ENCODE results near the gene ACTR10.

The ACTR10 gene

GRCh38 chr14:58177125-58177524 is 22.8 kb upstream of the ACTR10 start:
- TF ChIP-seq FOXM1 (IDR thresholded peaks at IDR 0.05; ENCODE audit: borderline replicate concordance, low read depth) (no peak), TCF12 (IDR thresholded peaks at IDR 0.05; ENCODE audit: low read depth) (no peak), YY1 (IDR thresholded peaks at IDR 0.05; ENCODE audit: low read depth) (no peak), USF1 (IDR thresholded peaks at IDR 0.05) (no peak), MAX (IDR thresholded peaks at IDR 0.05) (no peak), RAD21 (IDR thresholded peaks at IDR 0.05; ENCODE audit: low read depth) (no peak), TAF1 (IDR thresholded peaks at IDR 0.05; ENCODE audit: low read depth) (no peak), ZBTB7A (IDR thresholded peaks at IDR 0.05; ENCODE audit: low read depth) (no peak), EP300 (IDR thresholded peaks at IDR 0.05; ENCODE audit: borderline replicate concordance) (no peak), CEBPB (IDR thresholded peaks at IDR 0.05) (no peak), NFIC (IDR thresholded peaks at IDR 0.05) (no peak), CREB1 (IDR thresholded peaks at IDR 0.05; ENCODE audit: low read depth) (no peak), TEAD4 (IDR thresholded peaks at IDR 0.05) (no peak), EGR1 (IDR thresholded peaks at IDR 0.05) (no peak)

GRCh38 chr14:58189176-58189575 is 10.8 kb upstream of the ACTR10 start:
- TF ChIP-seq TCF12 (IDR thresholded peaks at IDR 0.05; ENCODE audit: low read depth) = no peak
- no peak for TF ChIP-seq CREB1 (IDR thresholded peaks at IDR 0.05; ENCODE audit: low read depth)
- TF ChIP-seq CEBPB (IDR thresholded peaks at IDR 0.05) = no peak
- no peak for TF ChIP-seq TEAD4 (IDR thresholded peaks at IDR 0.05)
- no peak for TF ChIP-seq REST (IDR thresholded peaks at IDR 0.05; ENCODE audit: low read depth)
- TF ChIP-seq YY1 (IDR thresholded peaks at IDR 0.05; ENCODE audit: low read depth) = no peak
- TF ChIP-seq TAF1 (IDR thresholded peaks at IDR 0.05; ENCODE audit: low read depth) = no peak
- no peak for TF ChIP-seq USF1 (IDR thresholded peaks at IDR 0.05)

GRCh38 chr14:58191763-58192601 is 8.0 kb upstream of the ACTR10 start:
- TF ChIP-seq FOXM1 (IDR thresholded peaks at IDR 0.05; ENCODE audit: borderline replicate concordance, low read depth) (no peak), YY1 (IDR thresholded peaks at IDR 0.05; ENCODE audit: low read depth) (no peak)

- no peak for TF ChIP-seq MAX (IDR thresholded peaks at IDR 0.05)
- no peak for TF ChIP-seq TCF12 (IDR thresholded peaks at IDR 0.05; ENCODE audit: low read depth)
- no peak for TF ChIP-seq TEAD4 (IDR thresholded peaks at IDR 0.05)
- no peak for TF ChIP-seq CREB1 (IDR thresholded peaks at IDR 0.05; ENCODE audit: low read depth)
- no peak for TF ChIP-seq CEBPB (IDR thresholded peaks at IDR 0.05)
- TF ChIP-seq EGR1 (IDR thresholded peaks at IDR 0.05) = no peak
- no peak for TF ChIP-seq TAF1 (IDR thresholded peaks at IDR 0.05; ENCODE audit: low read depth)
- TF ChIP-seq EP300 (IDR thresholded peaks at IDR 0.05; ENCODE audit: borderline replicate concordance) = no peak
- TF ChIP-seq USF1 (IDR thresholded peaks at IDR 0.05) = no peak
- no peak for TF ChIP-seq REST (IDR thresholded peaks at IDR 0.05; ENCODE audit: low read depth)
- TF ChIP-seq NFIC (IDR thresholded peaks at IDR 0.05) = no peak
- TF ChIP-seq FOXM1 (IDR thresholded peaks at IDR 0.05; ENCODE audit: borderline replicate concordance, low read depth) = no peak
- no peak for TF ChIP-seq ZBTB7A (IDR thresholded peaks at IDR 0.05; ENCODE audit: low read depth)
- no peak for TF ChIP-seq RAD21 (IDR thresholded peaks at IDR 0.05; ENCODE audit: low read depth)
- TF ChIP-seq YY1 (IDR thresholded peaks at IDR 0.05; ENCODE audit: low read depth) = no peak
Measured at GRCh38 chr14:58193542-58193941, 6.4 kb upstream of the ACTR10 start.

GRCh38 chr14:58196198-58196597 is 3.8 kb upstream of the ACTR10 start:
- no peak for TF ChIP-seq REST (IDR thresholded peaks at IDR 0.05; ENCODE audit: low read depth)
- no peak for TF ChIP-seq TEAD4 (IDR thresholded peaks at IDR 0.05)
- no peak for TF ChIP-seq CEBPB (IDR thresholded peaks at IDR 0.05)
- no peak for TF ChIP-seq CREB1 (IDR thresholded peaks at IDR 0.05; ENCODE audit: low read depth)
- TF ChIP-seq EP300 (IDR thresholded peaks at IDR 0.05; ENCODE audit: borderline replicate concordance) = no peak
- no peak for TF ChIP-seq USF1 (IDR thresholded peaks at IDR 0.05)
- TF ChIP-seq ZBTB7A (IDR thresholded peaks at IDR 0.05; ENCODE audit: low read depth) = no peak
- no peak for TF ChIP-seq NFIC (IDR thresholded peaks at IDR 0.05)
- TF ChIP-seq EGR1 (IDR thresholded peaks at IDR 0.05) = no peak
- TF ChIP-seq FOXM1 (IDR thresholded peaks at IDR 0.05; ENCODE audit: borderline replicate concordance, low read depth) = no peak
- TF ChIP-seq YY1 (IDR thresholded peaks at IDR 0.05; ENCODE audit: low read depth) = no peak
- no peak for TF ChIP-seq MAX (IDR thresholded peaks at IDR 0.05)
- TF ChIP-seq RAD21 (IDR thresholded peaks at IDR 0.05; ENCODE audit: low read depth) = no peak
- no peak for TF ChIP-seq TCF12 (IDR thresholded peaks at IDR 0.05; ENCODE audit: low read depth)

Data from Ishikawa (cell line).